CD4-positive, CD25-positive, alpha-beta regulatory T cell (primary cell): ENCODE results near the gene DPEP3. TPM values are rescaled to one million over a fixed set of nuclear protein-coding genes. Genes with fewer than 3 reads are reported as not detected.
A peak's percentile ranks its signal among the peaks of the same experiment; 100 is the strongest.

Experiments used
- ATAC-seq, 2 donors: fragments of 150-1000 bp; cut with Tn5 transposase; one replicate each; pipeline ENCODE4 v1.10.0; 2021; ENCODE audit warnings: low read depth in 2 of 2, moderate number of reproducible peaks in 2 of 2, moderate library complexity in 1 of 2
- DNase-seq, 3 donors: peaks; one replicate each; pipeline versions ENCODE4 v3.0.0 to v3.0.0-alpha.2; 2012 to 2022; ENCODE audit warnings: mixed read lengths in 1 of 3
- H3K27ac ChIP-seq: one replicate; pipeline ENCODE4 v1.7.0; 2013; ENCODE audit warnings: mild to moderate bottlenecking, low read length; ENCODE audit not compliant: insufficient read depth, poor library complexity, severe bottlenecking
- H3K27me3 ChIP-seq: one replicate; pipeline ENCODE4 v1.7.0; 2013; ENCODE audit warnings: low read length; ENCODE audit not compliant: control insufficient read depth, insufficient read depth
- H3K36me3 ChIP-seq: one replicate; pipeline ENCODE4 v1.7.0; 2013; ENCODE audit warnings: mild to moderate bottlenecking, low read length, moderate library complexity; ENCODE audit not compliant: control insufficient read depth, insufficient read depth
- H3K4me1 ChIP-seq: 2 replicates; pipeline ENCODE4 v1.7.0; 2013; ENCODE audit warnings: mild to moderate bottlenecking, low read length; ENCODE audit not compliant: insufficient read depth, control insufficient read depth, poor library complexity, severe bottlenecking
- H3K4me3 ChIP-seq: one replicate; pipeline ENCODE4 v1.7.0; 2013; ENCODE audit warnings: low read depth, mild to moderate bottlenecking, low read length, moderate library complexity
- H3K9me3 ChIP-seq, 2 experiments: 1 replicate in 1 of 2; 2 replicates in 1 of 2; pipeline ENCODE4 v1.7.0; 2013; ENCODE audit warnings: low read length in 2 of 2, mild to moderate bottlenecking in 1 of 2, moderate library complexity in 1 of 2; ENCODE audit not compliant: control insufficient read depth in 2 of 2
- H3K27ac Mint-ChIP-seq, 3 donors: one replicate each; pipeline ENCODE4 v1.8.0; 2020 to 2022; ENCODE audit warnings: mild to moderate bottlenecking in 3 of 3, mixed read lengths in 3 of 3, moderate library complexity in 2 of 3
- H3K27me3 Mint-ChIP-seq: one replicate; pipeline ENCODE4 v1.8.0; 2022; ENCODE audit warnings: mild to moderate bottlenecking, mixed read lengths
- H3K36me3 Mint-ChIP-seq: one replicate; pipeline ENCODE4 v1.8.0; 2020; ENCODE audit warnings: mixed read lengths
- H3K4me1 Mint-ChIP-seq, 4 donors: one replicate each; pipeline ENCODE4 v1.8.0; 2020 to 2022; ENCODE audit warnings: mixed read lengths in 4 of 4, mild to moderate bottlenecking in 1 of 4
- H3K4me3 Mint-ChIP-seq, 4 donors: one replicate each; pipeline ENCODE4 v1.8.0; 2020 to 2022; ENCODE audit warnings: mild to moderate bottlenecking in 4 of 4, mixed read lengths in 4 of 4, moderate library complexity in 3 of 4
- H3K9me3 Mint-ChIP-seq, 7 donors: one replicate each; pipeline ENCODE4 v1.8.0; 2020 to 2022; ENCODE audit warnings: mixed read lengths in 7 of 7, mild to moderate bottlenecking in 3 of 7, moderate library complexity in 2 of 7
- polyA plus RNA-seq, 4 donors: library from polyadenylated mRNA; unstranded; fragments of 300-500 nt; fragmentation: Illumina TruSeq; gene quantifications; one replicate each; pipeline ENCODE4 v1.2.3, GENCODE V29; 2021
- total RNA-seq: library from RNA; stranded (reverse); gene quantifications from one replicate; pipeline ENCODE4 v1.2.3, GENCODE V29; 2022

DPEP3 gene, protein sequence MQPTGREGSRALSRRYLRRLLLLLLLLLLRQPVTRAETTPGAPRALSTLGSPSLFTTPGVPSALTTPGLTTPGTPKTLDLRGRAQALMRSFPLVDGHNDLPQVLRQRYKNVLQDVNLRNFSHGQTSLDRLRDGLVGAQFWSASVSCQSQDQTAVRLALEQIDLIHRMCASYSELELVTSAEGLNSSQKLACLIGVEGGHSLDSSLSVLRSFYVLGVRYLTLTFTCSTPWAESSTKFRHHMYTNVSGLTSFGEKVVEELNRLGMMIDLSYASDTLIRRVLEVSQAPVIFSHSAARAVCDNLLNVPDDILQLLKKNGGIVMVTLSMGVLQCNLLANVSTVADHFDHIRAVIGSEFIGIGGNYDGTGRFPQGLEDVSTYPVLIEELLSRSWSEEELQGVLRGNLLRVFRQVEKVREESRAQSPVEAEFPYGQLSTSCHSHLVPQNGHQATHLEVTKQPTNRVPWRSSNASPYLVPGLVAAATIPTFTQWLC
- total RNA-seq (0.44 TPM), polyA plus RNA-seq (under 1 TPM in 1 of 4 donors, not detected in 3; 0.19 TPM)

DNA sequence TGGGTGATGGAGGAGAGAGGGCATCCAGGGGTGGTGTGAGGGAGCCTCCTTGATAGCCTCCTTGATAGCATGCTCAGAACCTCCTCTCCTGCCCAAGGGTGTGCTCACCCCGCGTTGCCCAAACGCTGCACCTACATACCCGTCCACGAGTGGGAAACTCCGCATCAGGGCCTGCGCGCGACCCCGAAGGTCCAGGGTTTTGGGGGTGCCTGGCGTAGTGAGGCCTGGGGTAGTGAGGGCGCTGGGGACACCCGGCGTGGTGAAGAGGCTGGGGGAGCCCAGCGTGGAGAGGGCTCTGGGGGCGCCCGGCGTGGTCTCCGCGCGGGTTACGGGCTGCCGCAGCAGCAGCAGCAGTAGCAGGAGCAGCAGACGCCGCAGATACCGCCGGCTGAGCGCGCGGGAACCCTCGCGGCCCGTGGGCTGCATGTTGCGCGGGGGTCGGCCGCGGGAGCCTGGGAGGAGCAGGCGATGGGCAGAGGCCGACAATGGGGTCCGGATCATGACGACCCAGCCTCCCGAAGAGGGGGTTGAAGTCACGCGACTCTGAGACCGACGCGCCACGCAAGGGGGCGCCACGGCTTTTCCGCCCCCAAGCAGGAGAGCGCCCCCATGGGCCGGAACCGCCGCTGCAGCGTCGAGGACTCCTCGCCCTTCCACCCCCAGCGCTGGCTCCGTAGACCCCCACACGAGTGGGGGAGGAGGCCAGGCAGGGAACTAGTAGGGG is at the start of gene DPEP3:
Gene DPEP3 (minus strand): TSS at position 545 of the 724 bp plus-strand sequence. CDS start 119 bp downstream, at position 426.
- H3K4me3 ChIP-seq, result no peak within 1 kb of the TSS
- H3K36me3 ChIP-seq, result no peaks in the 10 kb centered on the region
- Mint-ChIP-seq H3K9me3 (no peaks in the 10 kb centered on the region), H3K36me3 (no peaks in the 10 kb centered on the region), H3K27me3 (no peaks in the 10 kb centered on the region), H3K27ac (peak within 1 kb of the TSS in 1 of 3 donors; percentile 52), H3K4me3 (no peak within 1 kb of the TSS), H3K4me1 (peaks cover 0 to 27% (median 13%) of the 10 kb centered on the region in 4 donors)
- H3K9me3 ChIP-seq, result no peaks in the 10 kb centered on the region
- DNase-seq (no peak), ATAC-seq (no peak)
- H3K27me3 ChIP-seq, result no peaks in the 10 kb centered on the region
- H3K27ac ChIP-seq, result no peak within 1 kb of the TSS
- peaks cover 19% of the 10 kb centered on the region for H3K4me1 ChIP-seq

DNA sequence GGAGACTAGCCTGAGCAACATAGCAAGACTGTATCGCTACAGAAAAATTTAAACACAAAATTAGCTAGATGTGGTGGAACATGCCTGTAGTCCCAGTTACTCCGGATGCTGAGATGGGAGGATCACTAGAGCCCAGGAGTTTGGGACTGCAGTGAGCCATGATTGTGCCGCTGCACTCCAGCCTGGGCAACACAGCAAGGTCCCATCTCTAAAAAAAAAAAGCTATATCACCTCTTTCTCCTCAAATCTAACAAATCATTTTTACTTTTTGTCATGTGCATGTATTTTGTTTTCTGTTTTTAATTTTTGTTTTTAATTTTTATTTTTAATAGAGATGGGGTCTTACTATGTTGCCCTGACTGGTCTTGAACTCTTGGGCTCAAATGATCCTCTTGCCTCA is 48.7 kb upstream of the DPEP3 start:
- no peaks in the 10 kb centered on the region for H3K27me3 ChIP-seq
- Mint-ChIP-seq H3K36me3 (peaks cover 17% of the 10 kb centered on the region), H3K27ac (no peak overlapping the region), H3K27me3 (no peaks in the 10 kb centered on the region), H3K4me3 (no peak overlapping the region), H3K4me1 (peaks cover 4 to 13% (median 7%) of the 10 kb centered on the region in 4 donors), H3K9me3 (no peaks in the 10 kb centered on the region)
- no peak overlapping the region for H3K27ac ChIP-seq
- H3K4me1 ChIP-seq, result no peaks in the 10 kb centered on the region
- peaks cover 15% of the 10 kb centered on the region for H3K36me3 ChIP-seq
- DNase-seq (no peak), ATAC-seq (no peak)
- H3K9me3 ChIP-seq, result no peaks in the 10 kb centered on the region
- no peak overlapping the region for H3K4me3 ChIP-seq

DNA sequence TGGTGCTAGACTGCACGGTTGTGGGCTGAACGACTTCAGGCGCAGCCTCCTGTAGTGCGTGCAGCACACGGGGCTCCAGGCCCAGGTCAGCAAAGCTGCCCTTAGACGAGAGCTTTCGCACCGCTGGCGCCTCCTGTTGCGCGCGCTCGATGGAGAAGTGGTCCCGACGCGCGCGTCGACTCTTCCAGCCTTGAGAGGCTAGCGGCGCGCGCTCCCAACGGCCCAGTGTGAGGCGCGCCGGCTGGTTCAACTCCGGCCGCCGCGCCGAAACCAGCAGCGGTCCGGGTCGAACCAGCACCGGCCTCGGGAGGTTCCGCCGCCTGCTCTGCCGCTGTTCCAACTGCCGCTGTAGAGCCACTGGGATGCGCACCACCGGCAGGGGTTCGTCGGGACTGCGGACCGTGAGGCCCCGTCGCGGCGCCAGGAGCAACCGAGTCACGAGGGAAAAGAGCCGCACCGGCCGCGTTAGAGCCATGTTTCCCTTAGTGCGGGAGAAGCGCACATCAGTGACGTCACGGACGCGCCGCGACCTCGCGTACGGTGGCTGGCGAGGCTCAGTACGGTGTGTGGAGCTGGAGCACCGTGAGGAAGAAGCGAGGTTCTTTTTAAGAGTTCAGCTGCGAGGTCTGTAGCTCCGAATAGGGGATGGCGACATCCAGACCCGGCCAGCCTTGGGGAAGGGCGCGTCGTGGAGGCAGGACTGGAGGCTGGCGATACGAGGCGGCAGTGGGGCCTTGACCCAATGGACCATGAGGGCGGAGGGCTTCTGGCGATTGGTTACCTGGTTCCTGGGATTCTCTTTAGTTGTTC is 42.6 kb upstream of the DPEP3 start, which contains the start of the genes DDX28 and DUS2:
Gene DDX28 (minus strand): TSS at position 505 of the 810 bp plus-strand sequence. CDS start 30 bp downstream, at position 475.
Gene DUS2 (plus strand): TSS at position 557 of the 810 bp plus-strand sequence. CDS start 14,740 bp downstream, outside the sequence.
- no peaks in the 10 kb centered on the region for H3K27me3 ChIP-seq
- H3K9me3 Mint-ChIP-seq, result no peaks in the 10 kb centered on the region
- no peaks in the 10 kb centered on the region for H3K9me3 ChIP-seq
- H3K4me1 Mint-ChIP-seq, result peaks cover 5 to 40% (median 20%) of the 10 kb centered on the region in 4 donors
- peaks cover 13% of the 10 kb centered on the region for H3K36me3 ChIP-seq
- DNase-seq, result peak; percentile 87 to 95 (median 93)
- H3K4me3 ChIP-seq, result peak within 1 kb of the TSS; percentile 83
- H3K27ac Mint-ChIP-seq, result peak within 1 kb of the TSS; percentile 98 to 99 (median 98)
- H3K27me3 Mint-ChIP-seq, result no peaks in the 10 kb centered on the region
- peak within 1 kb of the TSS; percentile 95 to 97 (median 96) for H3K4me3 Mint-ChIP-seq
- peaks cover 11% of the 10 kb centered on the region for H3K36me3 Mint-ChIP-seq
- peaks cover 25% of the 10 kb centered on the region for H3K4me1 ChIP-seq
- H3K27ac ChIP-seq, result peak within 1 kb of the TSS; percentile 79
- ATAC-seq, result peak; percentile 89 to 90

DNA sequence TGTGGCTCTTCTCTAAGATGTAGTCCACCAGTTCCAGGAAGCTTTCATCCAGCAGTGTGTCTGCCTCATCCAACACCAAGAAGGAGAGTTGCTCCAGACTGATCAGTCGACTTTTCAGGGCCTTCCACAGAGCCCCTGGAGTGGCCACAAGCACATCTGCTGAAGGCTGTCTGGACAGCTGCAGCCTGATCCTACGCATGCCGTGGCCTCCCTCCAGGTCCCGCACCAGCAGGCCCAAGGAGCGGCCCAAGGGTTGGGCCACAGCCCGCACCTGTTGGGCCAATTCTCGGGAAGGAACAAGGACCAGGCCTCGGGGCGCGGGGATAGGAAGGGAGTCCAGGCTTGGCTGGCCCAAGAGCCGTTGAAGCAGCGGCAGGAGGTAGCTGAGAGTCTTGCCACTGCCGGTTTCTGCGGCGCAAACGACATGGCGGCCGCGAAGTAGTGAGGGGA is 42.0 kb upstream of the DPEP3 start:
- peaks cover 5 to 35% (median 19%) of the 10 kb centered on the region in 4 donors for H3K4me1 Mint-ChIP-seq
- H3K27me3 ChIP-seq, result no peaks in the 10 kb centered on the region
- H3K27ac Mint-ChIP-seq, result peak overlapping the region; percentile 98 to 99 (median 98)
- no peaks in the 10 kb centered on the region for H3K9me3 Mint-ChIP-seq
- ATAC-seq (no peak), DNase-seq (no peak)
- peaks cover 6% of the 10 kb centered on the region for H3K36me3 Mint-ChIP-seq
- H3K27me3 Mint-ChIP-seq, result no peaks in the 10 kb centered on the region
- H3K9me3 ChIP-seq, result no peaks in the 10 kb centered on the region
- H3K4me3 Mint-ChIP-seq, result peak overlapping the region; percentile 95 to 97 (median 96)
- H3K36me3 ChIP-seq, result peaks cover 13% of the 10 kb centered on the region
- H3K4me3 ChIP-seq, result peak overlapping the region; percentile 83
- H3K27ac ChIP-seq, result peak overlapping the region; percentile 79
- peaks cover 25% of the 10 kb centered on the region for H3K4me1 ChIP-seq

DNA sequence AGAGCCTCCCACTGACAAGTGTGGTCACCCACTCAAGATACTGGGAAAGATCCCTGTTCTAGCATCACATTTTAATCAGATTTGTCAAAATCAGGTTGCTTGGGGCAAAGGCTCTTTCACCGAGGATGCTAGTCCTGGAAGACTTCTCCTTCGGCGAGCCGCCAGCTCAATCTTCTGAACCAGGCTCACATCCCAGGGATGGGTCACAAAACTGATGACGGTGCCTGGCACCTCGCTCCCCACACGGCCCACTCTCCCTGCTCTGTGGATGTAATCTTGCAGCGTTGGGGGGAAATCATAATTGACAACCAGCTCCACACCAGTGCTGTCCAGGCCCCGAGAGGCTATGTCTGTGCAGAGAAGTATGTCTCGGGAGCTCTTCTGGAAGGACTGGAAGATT is 41.2 kb upstream of the DPEP3 start:
- Mint-ChIP-seq H3K4me3 (peak overlapping the region; percentile 95 to 97 (median 96)), H3K4me1 (peaks cover 5 to 35% (median 18%) of the 10 kb centered on the region in 4 donors), H3K27me3 (no peaks in the 10 kb centered on the region), H3K9me3 (no peaks in the 10 kb centered on the region), H3K36me3 (peaks cover 3% of the 10 kb centered on the region), H3K27ac (peak overlapping the region in 2 of 3 donors; percentile 60 to 98)
- Histone ChIP-seq H3K9me3 (no peaks in the 10 kb centered on the region), H3K4me3 (peak overlapping the region; percentile 83), H3K27me3 (no peaks in the 10 kb centered on the region), H3K4me1 (peaks cover 25% of the 10 kb centered on the region), H3K27ac (no peak overlapping the region), H3K36me3 (peaks cover 13% of the 10 kb centered on the region)
- ATAC-seq (no peak), DNase-seq (no peak)

DNA sequence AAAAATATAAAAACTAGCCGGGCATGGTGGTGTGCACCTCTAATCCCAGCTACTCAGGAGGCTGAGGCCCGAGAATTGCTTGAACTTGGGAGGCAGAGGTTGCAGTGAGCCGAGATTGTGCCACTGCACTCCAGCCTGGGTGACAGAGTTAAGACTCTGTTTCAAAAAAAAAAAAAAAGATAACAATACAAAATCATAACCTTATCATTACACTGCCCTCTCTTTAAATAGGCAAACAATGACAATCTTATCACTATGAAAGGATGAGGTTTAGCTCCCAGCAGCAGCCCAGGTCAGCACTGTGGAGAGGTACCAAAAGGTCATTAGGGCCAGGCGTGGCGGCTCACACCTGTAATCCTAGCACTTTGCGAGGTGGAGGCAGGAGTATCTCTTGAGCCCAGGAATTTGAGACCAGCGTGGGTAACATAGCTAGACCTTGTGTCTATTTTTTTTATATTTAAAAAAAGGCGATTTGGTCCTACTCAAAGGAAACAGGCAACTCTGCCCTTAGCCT is 38.9 kb upstream of the DPEP3 start:
- Mint-ChIP-seq H3K36me3 (peaks cover 3% of the 10 kb centered on the region), H3K4me1 (peaks cover 5 to 32% (median 15%) of the 10 kb centered on the region in 4 donors), H3K27me3 (no peaks in the 10 kb centered on the region), H3K4me3 (peak overlapping the region in 2 of 4 donors; percentile 59 to 76), H3K9me3 (no peaks in the 10 kb centered on the region), H3K27ac (no peak overlapping the region)
- no peak overlapping the region for H3K4me3 ChIP-seq
- peaks cover 8% of the 10 kb centered on the region for H3K36me3 ChIP-seq
- H3K27ac ChIP-seq, result no peak overlapping the region
- no peaks in the 10 kb centered on the region for H3K9me3 ChIP-seq
- DNase-seq (no peak), ATAC-seq (no peak)
- H3K27me3 ChIP-seq, result no peaks in the 10 kb centered on the region
- peaks cover 25% of the 10 kb centered on the region for H3K4me1 ChIP-seq

DNA sequence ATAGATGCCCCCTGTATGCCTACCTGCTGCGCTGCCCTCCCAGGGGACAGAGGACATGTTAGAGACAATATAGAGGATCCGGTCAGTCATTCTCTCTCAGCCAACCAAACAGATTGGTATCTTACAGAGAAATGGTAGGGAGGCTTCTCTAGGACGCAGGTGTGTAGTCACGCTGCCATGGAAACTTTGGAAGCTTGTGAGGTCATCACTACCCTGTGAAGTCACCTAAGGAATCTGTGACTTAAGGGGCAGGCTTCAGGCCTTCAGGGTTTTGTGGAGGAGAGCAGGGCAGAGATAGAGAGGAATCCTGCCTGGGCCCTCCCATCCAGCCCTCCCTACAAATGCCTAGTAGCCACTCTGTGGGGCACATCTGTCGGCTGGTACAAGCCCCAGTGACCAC is 35.4 kb upstream of the DPEP3 start, which contains the start of gene DPEP2NB:
Gene DPEP2NB (minus strand): TSS at position 231 of the 400 bp plus-strand sequence. CDS start 141 bp downstream, at position 90.
- peaks cover 0 to 14% (median 1%) of the 10 kb centered on the region in 4 donors for H3K4me1 Mint-ChIP-seq
- no peaks in the 10 kb centered on the region for H3K27me3 ChIP-seq
- DNase-seq, result no peak
- peak within 1 kb of the TSS in 2 of 3 donors; percentile 38 to 51 for H3K27ac Mint-ChIP-seq
- no peak within 1 kb of the TSS for H3K27ac ChIP-seq
- H3K36me3 Mint-ChIP-seq, result no peaks in the 10 kb centered on the region
- no peaks in the 10 kb centered on the region for H3K27me3 Mint-ChIP-seq
- no peak within 1 kb of the TSS for H3K4me3 ChIP-seq
- H3K36me3 ChIP-seq, result no peaks in the 10 kb centered on the region
- ATAC-seq, result no peak
- H3K4me3 Mint-ChIP-seq, result no peak within 1 kb of the TSS
- peaks cover 7% of the 10 kb centered on the region for H3K4me1 ChIP-seq
- H3K9me3 Mint-ChIP-seq, result no peaks in the 10 kb centered on the region
- H3K9me3 ChIP-seq, result no peaks in the 10 kb centered on the region
